Kidney (tissue), 14 donors: ENCODE measurements around the gene DDB1. TPM values are rescaled to one million over a fixed set of nuclear protein-coding genes. Genes with fewer than 3 reads are reported as not detected.

Source experiments
- DNase-seq, 5 donors: peaks; one replicate each; pipeline ENCODE4 v3.0.0-alpha.2; 2013 to 2020
- FAIRE-seq: peaks from 2 replicates; lab custom pipeline; 2012; peaks lifted over from hg19 to GRCh38; lab: Jason Lieb, UNC
- H3K27ac ChIP-seq, 2 donors: one replicate each; pipeline ENCODE4 v1.7.0; 2013; ENCODE audit warnings: low read depth in 2 of 2, low read length in 2 of 2, inconsistent platforms in 1 of 2
- H3K27me3 ChIP-seq: one replicate; pipeline ENCODE4 v1.7.1; 2013; ENCODE audit warnings: low read length, inconsistent platforms; ENCODE audit not compliant: control insufficient read depth, insufficient read depth
- H3K36me3 ChIP-seq, 3 donors: one replicate each; pipeline versions ENCODE4 v1.7.0 to v1.7.1; 2013; ENCODE audit warnings: low read length in 3 of 3, control low read depth in 1 of 3, inconsistent platforms in 1 of 3; ENCODE audit not compliant: insufficient read depth in 3 of 3, control insufficient read depth in 2 of 3
- H3K4me1 ChIP-seq, 3 donors: one replicate each; pipeline versions ENCODE4 v1.7.0 to v1.7.1; 2013; ENCODE audit warnings: low read length in 3 of 3, inconsistent platforms in 1 of 3, low read depth in 1 of 3; ENCODE audit not compliant: control insufficient read depth in 2 of 3, insufficient read depth in 2 of 3
- H3K4me3 ChIP-seq, 3 donors: one replicate each; pipeline versions ENCODE4 v1.7.0 to v1.8.1; 2013; ENCODE audit warnings: low read length in 3 of 3, control low read depth in 1 of 3, inconsistent platforms in 1 of 3
- H3K9ac ChIP-seq, 3 donors: one replicate each; pipeline versions ENCODE4 v1.7.0 to v1.7.1; 2013; ENCODE audit warnings: low read length in 3 of 3, control low read depth in 1 of 3, inconsistent platforms in 1 of 3
- H3K9me3 ChIP-seq, 3 donors: one replicate each; pipeline versions ENCODE4 v1.7.0 to v1.7.1; 2013; ENCODE audit warnings: low read length in 3 of 3, control low read depth in 1 of 3, inconsistent platforms in 1 of 3; ENCODE audit not compliant: control insufficient read depth in 2 of 3, insufficient read depth in 1 of 3
- intact Hi-C: fragments of 100-400 bp; cut with DNase I; formaldehyde crosslinking; loops from one replicate; pipeline ENCODE4 v1.11.1; 2022
- polyA plus RNA-seq: library from polyadenylated mRNA; stranded (reverse); fragments of 350-450 nt; fragmentation: Illumina TruSeq; extraction: RNeasy Lipid Tissue Mini Kit (QIAGEN cat#74804); gene quantifications from one replicate; pipeline ENCODE4 v1.2.3, GENCODE V29; 2014; ENCODE audit warnings: low read depth, low replicate concordance; ENCODE audit not compliant: insufficient read depth
- total RNA-seq: library from RNA; stranded (reverse); fragmentation: NEBNext Ultra II Directional; extraction: Animal tissue kit (Norgen Biotek cat#: 25700); gene quantifications from one replicate; pipeline ENCODE4 v1.2.1, GENCODE V29; 2021
- TF ChIP-seq, protein P1 (sequence below): IDR thresholded peaks from 3 replicates; pipeline ENCODE4 v1.5.1; 2012; ENCODE audit warnings: mild to moderate bottlenecking, moderate library complexity, borderline replicate concordance; ENCODE audit not compliant: insufficient read depth; ENCODE audit errors: extremely low read depth
- donor health status: control.
- donor health status: control.
- donor health status: control.
- donor health status: control.
- donor health status: control.
- donor health status: DM: yes; HTN: yes; CAD: no.
- donor health status: Normal renal cell carcinoma (clear cell type).

Gene DDB1
- total and polyA plus RNA-seq, 2 donors from 2014 or later: 131 to 185 TPM

DNA sequence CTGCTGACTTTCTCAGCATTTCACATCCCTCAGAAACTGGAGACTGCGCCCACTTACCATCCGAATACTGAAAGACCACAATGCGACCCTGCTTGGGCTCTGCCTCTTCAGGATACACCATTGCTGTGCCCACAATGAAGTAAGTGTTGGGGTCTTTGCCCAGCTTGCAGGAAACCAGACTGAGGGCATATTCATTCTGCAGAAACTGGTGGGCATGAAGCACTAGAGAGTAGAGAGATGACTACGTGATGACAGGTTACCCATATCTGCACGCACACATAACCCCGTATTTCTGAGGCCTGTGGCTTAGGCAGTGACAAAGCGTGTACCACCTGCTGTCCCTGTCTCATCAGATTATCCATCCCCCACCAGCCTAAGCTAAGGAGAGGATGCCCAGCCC, 23.2 kb downstream of the DDB1 start:
- DNase-seq: no peak
- no peak for FAIRE-seq
- no peaks in the 10 kb centered on the region for H3K4me1 ChIP-seq
- no peak overlapping the region for H3K4me3 ChIP-seq
- no peaks in the 10 kb centered on the region for H3K9me3 ChIP-seq
- no peak overlapping the region for H3K9ac ChIP-seq
- H3K27ac ChIP-seq: no peak overlapping the region
- intact Hi-C loops: no loop called here
- no peaks in the 10 kb centered on the region for H3K27me3 ChIP-seq
- H3K36me3 ChIP-seq: peaks cover 32 to 93% (median 66%) of the 10 kb centered on the region in 3 donors
- TF ChIP-seq, protein P1, sequence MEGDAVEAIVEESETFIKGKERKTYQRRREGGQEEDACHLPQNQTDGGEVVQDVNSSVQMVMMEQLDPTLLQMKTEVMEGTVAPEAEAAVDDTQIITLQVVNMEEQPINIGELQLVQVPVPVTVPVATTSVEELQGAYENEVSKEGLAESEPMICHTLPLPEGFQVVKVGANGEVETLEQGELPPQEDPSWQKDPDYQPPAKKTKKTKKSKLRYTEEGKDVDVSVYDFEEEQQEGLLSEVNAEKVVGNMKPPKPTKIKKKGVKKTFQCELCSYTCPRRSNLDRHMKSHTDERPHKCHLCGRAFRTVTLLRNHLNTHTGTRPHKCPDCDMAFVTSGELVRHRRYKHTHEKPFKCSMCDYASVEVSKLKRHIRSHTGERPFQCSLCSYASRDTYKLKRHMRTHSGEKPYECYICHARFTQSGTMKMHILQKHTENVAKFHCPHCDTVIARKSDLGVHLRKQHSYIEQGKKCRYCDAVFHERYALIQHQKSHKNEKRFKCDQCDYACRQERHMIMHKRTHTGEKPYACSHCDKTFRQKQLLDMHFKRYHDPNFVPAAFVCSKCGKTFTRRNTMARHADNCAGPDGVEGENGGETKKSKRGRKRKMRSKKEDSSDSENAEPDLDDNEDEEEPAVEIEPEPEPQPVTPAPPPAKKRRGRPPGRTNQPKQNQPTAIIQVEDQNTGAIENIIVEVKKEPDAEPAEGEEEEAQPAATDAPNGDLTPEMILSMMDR: no peak

DNA sequence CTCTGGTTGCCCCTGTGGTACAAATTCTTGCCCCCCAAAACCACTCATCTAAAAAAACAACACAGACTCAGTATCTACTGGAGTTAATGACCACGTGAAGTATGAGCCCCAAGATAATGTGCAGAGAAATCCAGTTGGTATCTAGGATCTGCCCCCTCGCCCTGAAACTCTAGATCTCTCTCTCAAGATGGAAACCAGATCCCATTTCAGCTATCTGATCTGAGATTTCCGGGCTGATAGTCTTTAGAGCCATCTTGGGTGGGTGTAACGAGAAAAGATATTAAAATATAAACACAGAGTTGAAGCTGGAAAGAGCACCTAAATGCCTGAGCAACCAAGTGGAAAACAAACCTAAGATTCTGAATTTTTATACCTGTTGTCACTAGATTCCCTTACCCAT, 23.8 kb downstream of the DDB1 start:
- no peaks in the 10 kb centered on the region for H3K9me3 ChIP-seq
- H3K9ac ChIP-seq: no peak overlapping the region
- peaks cover 32 to 87% (median 61%) of the 10 kb centered on the region in 3 donors for H3K36me3 ChIP-seq
- intact Hi-C loops: no loop called here
- FAIRE-seq: no peak
- H3K27ac ChIP-seq: no peak overlapping the region
- H3K4me3 ChIP-seq: no peak overlapping the region
- TF ChIP-seq, protein P1: no peak
- peak in 2 of 5 donors; percentile 34 to 55 for DNase-seq
- H3K27me3 ChIP-seq: no peaks in the 10 kb centered on the region
- H3K4me1 ChIP-seq: no peaks in the 10 kb centered on the region

- TF ChIP-seq, protein P1: no peak
- peaks cover 22 to 79% (median 57%) of the 10 kb centered on the region in 3 donors for H3K36me3 ChIP-seq
- H3K27me3 ChIP-seq: no peaks in the 10 kb centered on the region
- H3K27ac ChIP-seq: no peak overlapping the region
- H3K4me1 ChIP-seq: no peaks in the 10 kb centered on the region
- no peaks in the 10 kb centered on the region for H3K9me3 ChIP-seq
- FAIRE-seq (no peak), DNase-seq (peak in 1 of 5 donors; percentile 12)
- no peak overlapping the region for H3K9ac ChIP-seq
- H3K4me3 ChIP-seq: no peak overlapping the region
- intact Hi-C loops: no loop called here
Observed at GRCh38 chr11:61307354-61307753, 25.6 kb downstream of the DDB1 start.

GRCh38 chr11:61306221-61306620, 26.7 kb downstream of the DDB1 start:
- DNase-seq (no peak), FAIRE-seq (no peak)
- no peak overlapping the region for H3K4me3 ChIP-seq
- no peaks in the 10 kb centered on the region for H3K27me3 ChIP-seq
- H3K4me1 ChIP-seq: no peaks in the 10 kb centered on the region
- peaks cover 25 to 79% (median 56%) of the 10 kb centered on the region in 3 donors for H3K36me3 ChIP-seq
- TF ChIP-seq, protein P1: no peak
- H3K9ac ChIP-seq: no peak overlapping the region
- no peaks in the 10 kb centered on the region for H3K9me3 ChIP-seq
- H3K27ac ChIP-seq: no peak overlapping the region
- intact Hi-C loops: no loop called here
